HUES48 (cell line): ENCODE data around the gene BAG1.

ENCODE experiments used
- H3K27ac ChIP-seq: one replicate; pipeline ENCODE4 v1.7.0; 2013; ENCODE audit warnings: low read depth, low read length, inconsistent platforms
- H3K27me3 ChIP-seq: 2 replicates; pipeline ENCODE4 v1.6.1; 2013; ENCODE audit warnings: mild to moderate bottlenecking, low read length; ENCODE audit not compliant: control insufficient read depth, insufficient read depth
- H3K36me3 ChIP-seq: 2 replicates; pipeline ENCODE4 v1.6.1; 2013; ENCODE audit warnings: low read length; ENCODE audit not compliant: control insufficient read depth, insufficient read depth
- H3K4me1 ChIP-seq: 2 replicates; pipeline ENCODE4 v1.6.1; 2013; ENCODE audit warnings: mild to moderate bottlenecking, low read length; ENCODE audit not compliant: control insufficient read depth, insufficient read depth
- H3K4me3 ChIP-seq: 2 replicates; pipeline ENCODE4 v1.5.1; 2013; ENCODE audit warnings: mild to moderate bottlenecking, low read depth, low read length
- H3K9ac ChIP-seq: 2 replicates; pipeline ENCODE4 v1.6.1; 2013; ENCODE audit warnings: mild to moderate bottlenecking, low read depth, low read length, moderate library complexity
- H3K9me3 ChIP-seq: 2 replicates; pipeline ENCODE4 v1.6.1; 2013; ENCODE audit warnings: low read length; ENCODE audit not compliant: control insufficient read depth, insufficient read depth

BAG1 gene

GRCh38 chr9:33228606-33229005 is 35.9 kb downstream of the BAG1 start:
- Histone ChIP-seq H3K36me3 (no peaks in the 10 kb centered on the region), H3K9me3 (no peaks in the 10 kb centered on the region), H3K4me1 (0 out of 2 replicates have a peak, but pooled peaks cover 7% of the 10 kb centered on the region), H3K4me3 (no peak overlapping the region), H3K27ac (no peak overlapping the region), H3K27me3 (no peaks in the 10 kb centered on the region), H3K9ac (no peak overlapping the region)

GRCh38 chr9:33227741-33228140 is 36.8 kb downstream of the BAG1 start:
- 0 out of 2 replicates have a peak, but pooled peaks cover 7% of the 10 kb centered on the region for H3K4me1 ChIP-seq
- H3K9ac ChIP-seq: no peak overlapping the region
- no peak overlapping the region for H3K27ac ChIP-seq
- no peaks in the 10 kb centered on the region for H3K9me3 ChIP-seq
- no peaks in the 10 kb centered on the region for H3K27me3 ChIP-seq
- no peak overlapping the region for H3K4me3 ChIP-seq
- H3K36me3 ChIP-seq: no peaks in the 10 kb centered on the region

GRCh38 chr9:33227008-33227398 is 37.5 kb downstream of the BAG1 start:
- no peak overlapping the region for H3K4me3 ChIP-seq
- no peak overlapping the region for H3K9ac ChIP-seq
- H3K36me3 ChIP-seq: no peaks in the 10 kb centered on the region
- H3K9me3 ChIP-seq: no peaks in the 10 kb centered on the region
- H3K27me3 ChIP-seq: no peaks in the 10 kb centered on the region
- 0 out of 2 replicates have a peak, but pooled peaks cover 7% of the 10 kb centered on the region for H3K4me1 ChIP-seq
- H3K27ac ChIP-seq: no peak overlapping the region

GRCh38 chr9:33225319-33226147 is 39.0 kb downstream of the BAG1 start:
- H3K27ac ChIP-seq: no peak overlapping the region
- no peak overlapping the region for H3K4me3 ChIP-seq
- no peak overlapping the region for H3K9ac ChIP-seq
- no peaks in the 10 kb centered on the region for H3K36me3 ChIP-seq
- 0 out of 2 replicates have a peak, but pooled peaks cover 7% of the 10 kb centered on the region for H3K4me1 ChIP-seq
- H3K27me3 ChIP-seq: no peaks in the 10 kb centered on the region
- no peaks in the 10 kb centered on the region for H3K9me3 ChIP-seq

- H3K27ac ChIP-seq: no peak overlapping the region
Measured at GRCh38 chr9:33223696-33224095, 40.8 kb downstream of the BAG1 start.

GRCh38 chr9:33222031-33222430 is 42.5 kb downstream of the BAG1 start:
- H3K4me3 ChIP-seq: no peak overlapping the region
- H3K9me3 ChIP-seq: no peaks in the 10 kb centered on the region
- no peak overlapping the region for H3K9ac ChIP-seq
- H3K27me3 ChIP-seq: no peaks in the 10 kb centered on the region
- H3K4me1 ChIP-seq: no peaks in the 10 kb centered on the region
- no peak overlapping the region for H3K27ac ChIP-seq
- no peaks in the 10 kb centered on the region for H3K36me3 ChIP-seq

More at GRCh38 chr9:33223696-33224095, 40.8 kb downstream of the BAG1 start:
- H3K9ac ChIP-seq: no peak overlapping the region
- no peaks in the 10 kb centered on the region for H3K27me3 ChIP-seq
- H3K4me1 ChIP-seq: 0 out of 2 replicates have a peak, but pooled peaks cover 7% of the 10 kb centered on the region
- H3K4me3 ChIP-seq: no peak overlapping the region
- no peaks in the 10 kb centered on the region for H3K36me3 ChIP-seq
- H3K9me3 ChIP-seq: no peaks in the 10 kb centered on the region

GRCh38 chr9:33221568-33221884 is 43.0 kb downstream of the BAG1 start:
- no peaks in the 10 kb centered on the region for H3K27me3 ChIP-seq
- no peaks in the 10 kb centered on the region for H3K36me3 ChIP-seq
- no peak overlapping the region for H3K4me3 ChIP-seq
- H3K4me1 ChIP-seq: no peaks in the 10 kb centered on the region
- H3K9me3 ChIP-seq: no peaks in the 10 kb centered on the region
- no peak overlapping the region for H3K9ac ChIP-seq
- H3K27ac ChIP-seq: no peak overlapping the region

GRCh38 chr9:33220681-33221567 is 43.6 kb downstream of the BAG1 start:
- H3K27ac ChIP-seq: no peak overlapping the region
- H3K27me3 ChIP-seq: no peaks in the 10 kb centered on the region
- H3K9ac ChIP-seq: no peak overlapping the region
- no peak overlapping the region for H3K4me3 ChIP-seq
- no peaks in the 10 kb centered on the region for H3K36me3 ChIP-seq
- no peaks in the 10 kb centered on the region for H3K4me1 ChIP-seq
- H3K9me3 ChIP-seq: no peaks in the 10 kb centered on the region

GRCh38 chr9:33211695-33212393 is 52.7 kb downstream of the BAG1 start:
- no peak overlapping the region for H3K9ac ChIP-seq
- peak overlapping the region; percentile 46 for H3K27ac ChIP-seq
- no peaks in the 10 kb centered on the region for H3K9me3 ChIP-seq

GRCh38 chr9:33210006-33210715 is 54.3 kb downstream of the BAG1 start:
- Histone ChIP-seq H3K27me3 (no peaks in the 10 kb centered on the region), H3K9ac (no peak overlapping the region), H3K4me1 (peaks cover 2% of the 10 kb centered on the region; the same call in 1 of the 2 replicates), H3K27ac (no peak overlapping the region), H3K36me3 (no peaks in the 10 kb centered on the region), H3K4me3 (no peak overlapping the region), H3K9me3 (no peaks in the 10 kb centered on the region)

More at GRCh38 chr9:33211695-33212393, 52.7 kb downstream of the BAG1 start:
- H3K4me1 ChIP-seq: peaks cover 2% of the 10 kb centered on the region; the same call in 1 of the 2 replicates
- no peaks in the 10 kb centered on the region for H3K36me3 ChIP-seq
- no peaks in the 10 kb centered on the region for H3K27me3 ChIP-seq
- H3K4me3 ChIP-seq: no peak overlapping the region
